ENCODE measurements around the gene CUEDC1.

Gene CUEDC1

GRCh38 chr17:57955183-57955931 is at the start of gene CUEDC1:
CUEDC1 (minus strand) TSS chr17:57955412; CDS start chr17:57885564, 69,848 bp downstream.
- DNase-seq (ENCODE audit: low read depth, low spot score) = no peak

DNA sequence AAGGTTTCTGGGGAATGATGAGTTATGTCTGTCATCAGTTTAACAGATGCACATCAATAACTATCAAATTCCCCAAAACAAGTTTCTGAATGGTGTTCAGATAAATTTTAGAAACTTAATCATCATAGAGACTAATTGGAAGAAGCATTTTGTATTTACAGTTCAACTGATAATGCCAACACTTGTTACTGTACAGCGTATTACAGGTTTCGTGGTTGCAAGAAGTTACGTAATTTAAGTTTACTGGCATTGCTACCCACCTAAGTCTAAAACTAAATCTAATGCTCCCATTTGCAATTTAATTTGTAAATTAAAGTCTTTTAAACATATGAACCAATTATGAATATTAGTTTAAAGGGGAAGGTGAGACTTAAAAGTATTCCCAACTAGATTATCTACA is 48.8 kb upstream of the CUEDC1 start:
- no peak for DNase-seq (ENCODE audit: low read depth, low spot score)

DNA sequence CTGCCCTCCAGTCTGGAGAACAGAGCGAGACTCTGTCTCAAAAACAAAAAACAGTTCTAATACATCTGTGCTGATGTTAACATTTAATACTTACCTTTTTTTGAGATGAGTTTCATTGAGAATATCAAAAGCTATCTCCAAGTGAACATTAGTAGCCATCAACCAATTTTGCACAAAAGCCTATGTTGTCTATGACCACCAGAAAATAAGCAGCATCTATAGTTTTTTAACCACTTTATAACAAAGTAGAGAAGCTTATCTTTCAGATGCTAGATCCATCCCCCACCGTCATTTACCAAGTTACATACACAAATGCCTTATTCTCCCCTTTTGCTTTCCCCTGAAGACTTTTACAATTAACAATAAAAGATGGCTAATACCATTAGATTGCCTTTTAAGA is 47.8 kb upstream of the CUEDC1 start:
- no peak for DNase-seq (ENCODE audit: low read depth, low spot score)

GRCh38 chr17:58002154-58002948 is 47.1 kb upstream of the CUEDC1 start:
- no peak for DNase-seq (ENCODE audit: low read depth, low spot score)

DNA sequence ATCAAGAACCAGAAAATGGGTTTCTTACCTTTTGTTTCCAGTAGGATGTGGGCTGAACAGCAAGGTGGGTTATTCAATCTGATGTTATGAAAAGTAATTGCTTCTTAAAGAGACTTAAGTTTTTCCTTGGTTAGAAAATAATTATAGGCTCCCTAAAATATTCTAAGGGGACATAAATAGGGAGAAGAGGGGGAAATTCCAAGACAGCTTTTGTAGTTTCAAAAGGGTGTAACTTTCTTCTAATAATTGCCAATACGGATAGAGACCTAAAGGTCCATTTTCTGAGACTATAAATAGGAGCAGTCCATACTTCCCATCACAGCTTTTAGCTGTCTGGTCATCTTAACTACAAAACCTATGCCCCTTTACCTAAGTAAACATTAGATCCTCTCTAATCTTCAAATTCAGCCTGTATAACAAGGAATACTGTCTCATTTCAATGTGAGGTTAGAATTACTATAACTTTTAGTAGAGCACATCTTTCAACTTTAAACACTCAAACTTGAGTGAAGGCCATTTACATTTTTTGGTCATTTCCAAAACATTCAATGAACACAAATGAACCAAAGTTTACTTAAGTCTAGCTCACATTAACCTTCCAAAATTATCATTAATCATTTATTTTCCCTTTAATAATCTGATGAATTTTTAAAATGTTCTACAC is 46.4 kb upstream of the CUEDC1 start:
- no peak for DNase-seq (ENCODE audit: low read depth, low spot score)

- DNase-seq (ENCODE audit: low read depth, low spot score) = no peak
Observed at GRCh38 chr17:57999496-58000017, 44.3 kb upstream of the CUEDC1 start.

GRCh38 chr17:57999010-57999495 is 43.8 kb upstream of the CUEDC1 start:
- no peak for DNase-seq (ENCODE audit: low read depth, low spot score)

DNA sequence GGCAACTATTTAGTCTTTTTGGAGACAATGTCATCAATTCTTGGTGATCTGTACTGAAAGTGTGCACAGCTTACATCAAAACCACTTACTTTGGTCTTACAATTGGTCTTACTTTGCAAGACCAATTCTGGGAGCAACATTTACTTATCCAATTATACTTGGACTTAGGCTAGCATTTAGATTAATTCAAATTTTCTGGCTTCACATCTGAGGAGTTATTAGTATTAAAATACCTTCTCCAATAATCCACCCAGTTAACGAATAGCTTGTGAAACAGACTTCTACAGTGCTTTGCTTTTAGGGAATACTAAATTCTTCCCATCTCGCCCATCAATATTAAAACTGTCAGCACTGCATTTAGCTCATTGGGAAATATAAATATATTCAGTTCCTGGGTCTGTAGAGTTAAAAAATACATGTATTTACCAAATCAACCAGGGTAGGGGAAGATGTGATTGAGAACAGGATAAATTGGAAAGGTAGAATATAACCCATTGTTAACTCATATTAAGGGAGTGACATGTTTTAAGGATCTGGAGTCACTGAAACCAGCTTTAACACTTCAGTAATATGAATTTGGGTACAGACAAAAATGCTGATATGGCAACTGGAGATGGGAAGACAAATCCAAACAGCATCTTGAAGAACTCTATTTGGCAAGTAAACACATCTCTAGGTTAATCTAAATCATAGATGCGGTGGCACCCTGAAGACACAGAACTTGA is 42.0 kb upstream of the CUEDC1 start:
- DNase-seq (ENCODE audit: low read depth, low spot score) = no peak

DNA sequence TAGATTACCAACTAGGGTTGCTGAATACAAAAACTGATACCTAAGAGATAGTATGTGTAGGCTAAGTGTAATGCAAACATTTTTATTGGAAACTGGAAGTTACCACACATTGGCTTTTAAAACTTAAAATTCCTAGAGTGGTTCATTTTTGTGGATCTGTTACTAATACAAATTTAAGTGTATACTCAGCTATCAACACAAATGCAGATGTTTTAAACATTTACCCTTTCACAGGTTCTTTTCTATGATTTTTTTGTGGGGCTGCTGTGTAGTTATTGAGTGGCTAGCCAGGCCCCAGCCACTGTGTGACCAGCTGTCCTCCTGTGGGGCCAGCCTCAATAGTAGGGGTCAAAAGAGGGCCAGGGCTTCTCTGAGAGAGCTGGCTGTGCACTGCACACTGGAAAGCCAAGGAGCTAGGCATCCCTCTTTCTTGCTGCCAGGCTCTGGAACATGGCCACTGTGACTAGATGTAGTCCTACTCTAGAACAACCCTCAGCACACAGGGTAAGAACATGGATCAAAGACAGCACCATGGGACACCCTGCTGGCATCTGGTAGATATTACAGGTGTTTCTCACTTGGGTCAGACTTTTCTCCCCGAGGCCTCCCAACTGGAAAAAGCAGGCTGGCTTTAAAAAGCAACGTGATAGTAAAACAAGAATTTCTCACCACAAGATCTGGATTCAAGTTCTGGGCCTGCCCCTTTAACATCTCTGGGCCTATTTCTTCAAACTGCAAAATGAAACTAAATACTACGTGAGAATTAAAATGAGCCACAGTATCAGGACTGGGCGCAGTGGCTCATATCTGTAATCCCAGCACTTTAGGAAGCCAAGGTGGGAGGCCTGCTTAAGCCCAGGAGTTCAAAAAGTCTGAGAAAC is 40.1 kb upstream of the CUEDC1 start:
- peak; percentile 16 for DNase-seq (ENCODE audit: low read depth, low spot score)

GRCh38 chr17:57994436-57994835 is 39.2 kb upstream of the CUEDC1 start:
- DNase-seq (ENCODE audit: low read depth, low spot score) = no peak

- no peak for DNase-seq (ENCODE audit: low read depth, low spot score)
Observed at GRCh38 chr17:57993471-57994365, 38.5 kb upstream of the CUEDC1 start.

DNA sequence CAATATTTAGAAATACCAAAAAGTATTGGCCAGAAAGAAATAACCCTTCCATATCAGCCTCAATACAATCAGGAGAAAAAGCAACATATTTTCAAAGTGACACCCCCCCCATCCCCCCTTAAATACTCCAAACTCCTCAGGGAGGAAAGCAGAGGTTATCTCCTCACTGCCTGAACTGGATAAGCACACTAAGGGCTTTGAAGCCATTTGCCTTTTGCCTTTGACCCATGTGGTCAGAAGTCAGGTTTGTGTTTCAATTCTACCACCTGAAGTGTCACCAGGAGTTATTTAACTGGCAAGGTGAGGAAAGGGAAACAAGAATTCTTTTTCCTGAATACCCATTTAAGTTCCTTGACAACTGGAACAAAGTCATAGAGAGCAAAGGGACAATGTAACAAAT is 36.3 kb upstream of the CUEDC1 start:
- no peak for DNase-seq (ENCODE audit: low read depth, low spot score)

DNA sequence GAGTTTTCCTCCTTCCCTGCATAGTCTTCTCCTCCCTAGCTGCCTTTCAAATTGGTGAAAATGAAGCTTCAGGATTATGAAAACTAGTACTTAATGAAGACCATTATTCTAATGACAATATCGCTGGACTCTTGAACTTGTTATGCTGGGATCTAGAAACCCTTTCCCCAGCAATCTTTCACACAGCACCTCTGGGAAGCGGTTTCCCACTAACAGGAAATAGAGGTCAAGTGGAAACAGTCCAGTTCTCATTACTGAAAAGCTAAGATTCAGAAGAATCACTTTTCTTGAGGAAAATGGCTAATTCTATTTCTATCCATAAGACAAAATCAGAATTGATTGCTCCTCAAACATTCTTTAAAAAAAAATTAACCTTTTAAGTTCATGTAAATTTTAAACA is 34.8 kb upstream of the CUEDC1 start:
- DNase-seq (ENCODE audit: low read depth, low spot score) = no peak

- DNase-seq (ENCODE audit: low read depth, low spot score) = peak; percentile 42
Observed at GRCh38 chr17:57988301-57989250, 33.4 kb upstream of the CUEDC1 start.

GRCh38 chr17:57987581-57988300 is 32.5 kb upstream of the CUEDC1 start, which contains the start of gene VEZF1:
VEZF1 (minus strand) TSS chr17:57988254; CDS start chr17:57988111, 143 bp downstream.
- peak; percentile 51 for DNase-seq (ENCODE audit: low read depth, low spot score)

- DNase-seq (ENCODE audit: low read depth, low spot score) = no peak
Observed at GRCh38 chr17:57986841-57987580, 31.8 kb upstream of the CUEDC1 start.

GRCh38 chr17:57985675-57985974 is 30.4 kb upstream of the CUEDC1 start:
- DNase-seq (ENCODE audit: low read depth, low spot score) = no peak

All from activated CD4-positive, CD25-positive, alpha-beta regulatory T cell treated with anti-CD3 and anti-CD28 coated beads, Interleukin-2, amount 50 U/mL, for 16 hours (primary cell).